Measurements from ENCODE around the gene SMIM8.

The SMIM8 gene

GRCh38 chr6:87336367-87336766 lies 14.0 kb downstream of the SMIM8 start:
- no peak for DNase-seq

- DNase-seq: no peak
Measured at GRCh38 chr6:87340230-87340629, 17.8 kb downstream of the SMIM8 start.

DNA sequence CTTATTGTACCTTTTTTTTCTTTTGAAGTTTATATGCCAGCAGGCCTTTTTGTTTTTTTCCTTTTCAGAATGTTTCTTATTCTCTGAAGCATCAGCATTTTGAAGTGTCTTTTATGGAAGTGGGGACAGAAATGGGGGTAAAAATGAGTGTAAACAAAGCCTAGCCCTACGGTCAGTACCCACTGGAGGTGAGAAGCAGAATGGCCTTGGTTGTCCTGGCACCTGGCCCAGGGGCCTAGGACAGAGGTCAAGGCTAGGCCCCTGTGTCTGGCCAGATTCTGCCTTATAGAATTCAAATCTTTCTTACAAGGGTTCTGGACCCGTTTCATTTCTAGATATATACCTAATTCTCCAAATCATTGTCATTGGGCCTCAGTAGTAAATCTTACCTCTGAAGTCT lies 18.8 kb downstream of the SMIM8 start:
- DNase-seq: no peak

DNA sequence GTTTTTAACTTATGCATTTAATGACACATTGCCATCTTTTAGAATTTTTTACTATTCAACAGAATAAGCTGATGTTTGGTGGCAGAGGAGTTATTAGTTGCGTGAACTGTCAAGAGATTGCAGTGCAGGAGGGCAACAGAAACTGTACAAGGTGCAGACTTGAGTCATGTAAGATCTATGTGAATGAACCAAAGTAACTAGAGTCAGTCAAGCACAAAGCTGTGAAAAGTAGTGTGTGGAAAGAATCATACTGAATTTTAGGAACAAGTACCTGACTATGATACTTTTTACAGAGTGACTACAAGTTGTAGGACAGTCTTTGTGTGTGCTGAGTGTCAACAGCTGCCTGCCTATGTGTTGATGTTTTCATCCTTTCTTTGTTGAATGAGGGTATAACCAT lies 19.5 kb downstream of the SMIM8 start:
- no peak for DNase-seq

DNA sequence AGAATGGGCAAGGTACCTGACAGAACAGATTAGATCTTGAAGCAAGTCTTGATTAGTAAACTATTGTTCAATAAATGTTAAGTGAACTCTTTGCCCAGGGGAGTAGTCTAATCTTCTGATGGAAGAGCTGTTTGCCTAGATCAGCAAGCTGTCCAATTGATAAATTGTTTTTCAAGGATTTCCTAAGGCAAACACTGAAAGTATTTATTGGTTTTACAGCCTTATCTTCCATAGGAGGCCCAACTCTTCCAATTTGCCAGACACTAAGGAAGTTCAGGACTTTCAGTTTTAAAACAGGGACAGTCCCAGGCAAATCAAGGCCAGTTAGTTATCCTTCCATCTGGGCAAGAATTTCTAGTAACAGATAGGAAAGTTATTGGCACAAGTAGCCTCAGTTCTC lies 20.4 kb downstream of the SMIM8 start:
- DNase-seq: no peak

- no peak for DNase-seq
Measured at GRCh38 chr6:87344731-87345130, 22.3 kb downstream of the SMIM8 start, which contains the start of gene C6orf163. C6orf163 (plus strand) TSS chr6:87344813; CDS start chr6:87345100, 287 bp downstream.

DNA sequence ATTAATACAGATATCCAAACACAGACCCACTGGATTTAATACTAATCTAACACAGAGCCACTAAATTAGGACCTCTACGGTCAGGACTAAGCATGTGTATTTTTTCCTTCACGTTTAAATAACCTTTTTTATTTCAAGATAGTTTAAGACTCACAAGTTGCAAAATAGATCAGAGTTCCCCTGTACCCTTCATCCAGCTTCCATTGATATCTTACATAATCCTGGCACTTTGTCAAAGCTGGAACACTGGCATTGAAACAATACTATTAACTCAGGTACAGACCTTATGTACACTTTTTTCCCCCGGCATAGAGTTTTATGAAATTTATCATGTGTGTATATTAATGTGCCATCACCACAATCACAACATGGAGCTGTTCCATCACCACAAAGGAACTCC lies 24.3 kb downstream of the SMIM8 start:
- no peak for DNase-seq

DNA sequence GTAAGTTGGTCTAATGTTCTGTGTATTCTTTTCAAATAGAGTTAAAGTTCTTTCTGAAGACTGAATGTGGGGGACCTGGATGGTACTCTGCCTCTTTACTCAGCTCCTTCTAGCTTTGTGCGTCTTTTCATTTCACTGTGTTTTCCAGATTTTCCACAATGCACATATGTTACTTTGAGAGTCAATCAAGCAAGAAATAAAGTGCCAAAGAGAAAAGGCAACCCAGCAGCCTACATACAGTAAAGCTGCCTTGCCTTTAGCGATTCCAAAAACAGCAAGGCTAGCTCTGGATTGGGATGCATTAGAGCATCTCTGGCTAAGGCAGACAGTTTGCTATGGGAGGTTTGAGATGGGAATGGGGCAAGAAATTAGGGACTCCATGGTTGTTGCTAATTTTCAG lies 27.5 kb downstream of the SMIM8 start:
- no peak for DNase-seq

DNA sequence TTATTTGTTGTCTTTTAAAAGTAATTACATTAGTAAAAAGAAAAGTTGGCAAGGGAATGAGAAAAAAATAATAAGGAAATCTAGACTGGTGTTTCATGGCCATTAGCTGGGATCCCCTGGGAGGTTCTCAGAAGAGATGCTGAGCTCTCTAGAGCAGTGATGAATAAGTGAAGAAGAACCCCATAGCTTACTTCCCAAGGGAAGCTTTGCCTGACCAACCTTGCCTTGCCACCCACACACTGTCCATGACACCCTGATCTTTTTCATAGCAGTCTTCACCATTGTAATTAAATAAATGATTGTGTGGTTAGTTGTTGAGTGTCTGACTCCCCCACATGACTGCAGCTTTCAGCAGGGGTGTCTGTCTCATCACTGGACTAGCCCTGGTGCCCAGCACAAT lies 28.1 kb downstream of the SMIM8 start:
- no peak for DNase-seq

GRCh38 chr6:87351583-87351982 lies 29.2 kb downstream of the SMIM8 start:
- no peak for DNase-seq

DNA sequence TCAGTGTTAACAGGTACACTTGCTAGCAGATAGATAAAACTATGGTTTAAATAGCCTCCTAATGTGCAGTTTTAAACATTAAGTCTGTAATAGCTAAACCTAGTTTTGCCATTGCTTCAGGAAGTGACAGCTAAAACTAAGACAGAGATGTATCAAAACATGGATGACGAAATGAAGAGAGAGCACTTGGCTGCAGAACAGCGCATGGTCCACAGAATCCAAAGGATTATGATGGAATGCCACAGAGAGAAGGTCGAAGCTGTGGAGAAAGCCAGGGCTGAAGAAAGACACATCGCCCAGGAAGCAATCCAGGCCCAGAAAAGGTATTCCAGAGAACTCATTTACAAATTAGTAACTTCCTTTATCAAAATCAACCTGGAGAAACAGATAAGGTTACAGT lies 33.8 kb downstream of the SMIM8 start:
- DNase-seq: no peak

GRCh38 chr6:87357479-87358196 lies 35.2 kb downstream of the SMIM8 start:
- no peak for DNase-seq

DNA sequence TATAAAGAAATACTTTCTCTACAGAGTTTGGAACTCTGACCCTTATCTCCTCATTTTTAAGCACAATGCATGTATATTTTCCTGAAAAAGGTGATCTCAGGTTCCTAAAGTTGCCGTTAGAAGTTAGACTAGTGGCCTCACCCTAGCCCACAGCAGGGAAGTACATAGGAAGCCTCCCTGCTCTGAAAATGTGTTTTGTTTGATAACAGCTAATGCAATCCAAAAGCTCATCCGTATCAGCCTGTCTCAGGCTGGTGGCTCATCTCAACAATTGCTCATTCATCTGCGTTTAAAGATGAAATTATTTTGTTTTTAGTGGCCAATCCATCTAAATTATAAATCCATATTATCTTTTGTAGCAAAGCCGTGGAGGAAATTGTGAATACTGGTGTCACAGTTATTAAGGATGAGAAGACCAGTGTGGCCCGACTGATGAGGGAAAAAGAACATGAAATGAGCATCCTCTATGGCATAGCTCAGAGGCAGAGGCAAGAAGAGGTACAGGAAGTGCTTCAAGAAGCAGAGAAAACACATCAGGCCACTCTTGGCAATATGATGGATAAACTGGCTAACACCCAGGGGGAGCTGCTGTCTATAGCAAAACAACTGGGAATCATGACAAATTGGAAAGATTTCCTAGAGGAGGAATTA lies 42.3 kb downstream of the SMIM8 start:
- DNase-seq: no peak

DNA sequence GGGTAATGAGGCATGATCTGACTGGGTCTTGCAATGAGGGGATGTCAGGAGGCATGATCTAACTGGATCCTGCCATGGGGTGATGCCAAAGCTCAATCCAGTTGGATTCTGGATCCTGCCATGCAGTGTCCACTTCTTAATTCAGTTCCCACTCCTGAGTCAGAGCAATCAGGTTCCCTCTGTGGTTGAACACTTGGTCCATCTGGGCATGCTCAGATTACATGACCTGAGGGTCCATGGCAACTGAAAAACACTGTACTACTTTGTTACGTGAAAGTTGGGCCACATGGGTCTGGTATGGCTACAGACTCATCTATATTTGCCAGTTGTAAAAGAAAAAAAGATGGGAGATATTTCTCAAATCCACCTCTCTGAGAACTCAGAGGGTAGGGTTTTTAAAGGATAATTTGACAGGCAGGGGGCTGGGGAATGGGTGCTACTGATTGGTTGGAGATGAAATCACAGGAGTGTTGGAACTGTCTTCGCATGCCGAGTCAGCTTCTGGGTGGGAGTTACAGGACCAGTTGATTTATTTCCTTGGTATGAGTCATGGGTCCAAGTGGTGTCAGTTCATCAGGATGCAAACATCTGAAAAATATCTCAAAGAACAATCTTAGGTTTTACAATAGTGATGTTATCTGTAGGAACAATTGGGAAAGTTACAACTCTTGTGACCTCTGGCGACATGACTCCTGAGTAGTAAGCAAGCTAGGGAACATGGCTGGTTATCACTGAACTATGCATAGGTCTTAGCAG lies 43.9 kb downstream of the SMIM8 start:
- no peak for DNase-seq

DNA sequence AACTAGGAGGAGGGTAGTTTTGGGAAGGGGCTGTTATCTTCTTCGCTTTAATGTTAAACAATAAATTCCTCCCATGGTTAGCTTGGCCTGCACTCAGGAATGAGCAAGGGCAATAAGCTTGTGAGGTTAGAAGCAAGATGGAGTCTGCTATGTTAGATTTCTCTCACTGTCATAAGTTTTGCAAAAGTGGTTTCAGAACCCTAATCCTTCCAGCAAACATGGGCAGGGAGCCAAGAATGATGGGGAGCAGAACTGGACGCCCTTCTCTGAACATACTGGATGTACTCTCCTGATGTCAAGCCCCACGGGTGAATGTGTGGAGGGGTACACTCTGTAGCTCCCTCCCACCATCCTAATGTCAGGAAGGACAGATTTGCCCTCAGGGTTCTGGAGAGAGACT lies 44.5 kb downstream of the SMIM8 start:
- no peak for DNase-seq

- no peak for DNase-seq
Measured at GRCh38 chr6:87373377-87373776, 51.0 kb downstream of the SMIM8 start.

DNA sequence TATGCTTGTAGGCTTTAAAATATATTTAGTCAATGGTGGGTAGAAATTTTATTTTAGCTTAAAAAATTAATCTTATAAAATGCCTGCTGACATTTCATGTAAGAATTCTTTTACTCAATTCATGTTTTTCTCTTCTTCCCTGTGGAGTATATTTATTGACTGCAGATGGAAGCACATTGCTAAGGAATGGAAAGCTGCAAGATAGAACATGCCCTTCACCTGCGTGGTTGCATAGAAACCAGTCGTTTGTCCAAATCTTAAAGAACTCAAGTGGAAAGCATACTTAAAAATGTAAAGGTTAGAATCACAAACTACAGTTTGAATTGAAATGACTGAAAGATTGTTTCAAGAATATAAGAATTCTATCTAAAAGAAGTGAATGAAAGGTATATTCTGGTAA lies 52.9 kb downstream of the SMIM8 start:
- no peak for DNase-seq

- DNase-seq: no peak
Measured at GRCh38 chr6:87376643-87377042, 54.3 kb downstream of the SMIM8 start.

DNA sequence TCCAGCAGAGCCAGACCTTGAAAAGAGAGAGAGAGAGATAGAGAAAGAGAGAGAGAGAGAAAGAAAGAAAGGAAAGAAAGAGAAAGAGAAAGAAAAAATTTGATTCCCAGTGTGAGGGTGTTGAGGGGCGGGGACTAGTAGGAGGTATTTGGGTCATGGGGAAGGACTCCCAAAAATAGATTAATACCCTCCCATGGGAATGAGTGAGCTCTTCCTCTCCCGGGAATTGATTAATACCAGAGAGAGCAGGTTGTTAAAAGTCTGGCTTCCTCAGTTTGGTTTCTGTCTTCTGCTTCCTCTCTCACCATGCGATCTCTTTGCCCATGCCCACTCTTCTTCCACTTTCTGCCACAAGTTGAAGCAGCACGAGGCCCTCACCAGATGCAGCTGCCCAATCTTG lies 56.6 kb downstream of the SMIM8 start:
- DNase-seq: no peak

GRCh38 chr6:87382861-87383260 lies 60.5 kb downstream of the SMIM8 start:
- DNase-seq: no peak

- DNase-seq: no peak
Measured at GRCh38 chr6:87384038-87384437, 61.6 kb downstream of the SMIM8 start.

GRCh38 chr6:87384449-87384848 lies 62.1 kb downstream of the SMIM8 start:
- no peak for DNase-seq

DNA sequence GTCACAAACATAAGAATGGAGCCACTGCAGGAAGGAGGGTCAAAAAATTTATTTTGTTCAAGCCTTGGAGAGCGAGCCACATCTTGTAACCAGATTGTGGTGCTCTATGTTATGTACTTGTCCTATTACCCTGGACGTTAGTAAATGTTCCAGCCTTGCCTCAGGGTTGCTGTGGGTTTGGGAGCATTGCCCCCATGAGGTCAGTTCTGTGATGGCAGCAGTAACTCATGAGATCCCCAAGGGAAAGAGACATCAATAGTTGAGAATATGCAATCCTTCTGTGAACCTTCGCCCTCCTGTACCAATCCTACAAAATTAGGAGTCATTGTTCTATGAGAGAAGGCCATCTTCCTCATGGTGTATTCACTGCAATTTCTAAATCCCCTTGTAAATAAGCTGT lies 68.9 kb downstream of the SMIM8 start:
- no peak for DNase-seq
